Activated CD8-positive, alpha-beta T cell treated with anti-CD3 and anti-CD28 coated beads, Interleukin-2, amount 10 ng/mL, durations not matched to agents 7 days and 5 days (primary cell): Measurements from ENCODE around the gene NME3. TPM values are rescaled to one million over a fixed set of nuclear protein-coding genes. Genes with fewer than 3 reads are reported as not detected.
"Not testable (repeated sequence)": the region's sequence is repeated elsewhere in the genome, so short reads cannot be mapped to it uniquely, and the experiment has no call there.

ENCODE experiments used
- ATAC-seq: fragments of 150-1000 bp; cut with Tn5 transposase; one replicate; pipeline ENCODE4 v1.10.0; 2021; ENCODE audit warnings: moderate library complexity
- CTCF ChIA-PET: fragments of 350-600 bp; sonication (Branson Sonifier 250); formaldehyde crosslinking; loops from one replicate; lab custom pipeline; 2021; ENCODE audit warnings: antibody characterized with exemption; lab: Charles Lee
- POLR2A ChIA-PET: fragments of 350-600 bp; sonication (Branson Sonifier 250); formaldehyde crosslinking; loops from one replicate; lab custom pipeline; 2021; ENCODE audit warnings: antibody characterized with exemption; lab: Charles Lee
- DNase-seq: peaks from one replicate; pipeline ENCODE4 v3.0.0-alpha.2; 2020
- H3K27ac Mint-ChIP-seq: one replicate; pipeline ENCODE4 v1.8.0; 2021; ENCODE audit warnings: mild to moderate bottlenecking, mixed read lengths
- H3K27me3 Mint-ChIP-seq: one replicate; pipeline ENCODE4 v1.8.0; 2021; ENCODE audit warnings: low read depth, mixed read lengths
- H3K36me3 Mint-ChIP-seq: one replicate; pipeline ENCODE4 v1.8.0; 2021; ENCODE audit warnings: low read depth, mixed read lengths
- H3K4me1 Mint-ChIP-seq: one replicate; pipeline ENCODE4 v1.8.0; 2021; ENCODE audit warnings: low read depth, mixed read lengths
- H3K4me3 Mint-ChIP-seq: one replicate; pipeline ENCODE4 v1.8.0; 2021; ENCODE audit warnings: mild to moderate bottlenecking, mixed read lengths
- H3K9me3 Mint-ChIP-seq: one replicate; pipeline ENCODE4 v1.8.0; 2022; ENCODE audit warnings: mixed read lengths; ENCODE audit not compliant: insufficient read depth
- total RNA-seq, 2 experiments: library from RNA; stranded (reverse); gene quantifications; one replicate each; pipeline ENCODE4 v1.2.3, GENCODE V29; 2021

Gene NME3
- total RNA-seq, 2 experiments from 2014 or later, result 41.3 to 41.4 TPM

GRCh38 chr16:1740781-1741490 is 30.4 kb downstream of the NME3 start:
- H3K27ac Mint-ChIP-seq, result no peak overlapping the region
- no peak for DNase-seq
- ChIA-PET POLR2A (no interaction called here), CTCF (no interaction called here)
- no peak overlapping the region for H3K4me3 Mint-ChIP-seq
- no peaks in the 10 kb centered on the region for H3K4me1 Mint-ChIP-seq
- no peaks in the 10 kb centered on the region for H3K9me3 Mint-ChIP-seq
- ATAC-seq, result no peak
- H3K36me3 Mint-ChIP-seq, result no peaks in the 10 kb centered on the region
- H3K27me3 Mint-ChIP-seq, result no peaks in the 10 kb centered on the region

DNA sequence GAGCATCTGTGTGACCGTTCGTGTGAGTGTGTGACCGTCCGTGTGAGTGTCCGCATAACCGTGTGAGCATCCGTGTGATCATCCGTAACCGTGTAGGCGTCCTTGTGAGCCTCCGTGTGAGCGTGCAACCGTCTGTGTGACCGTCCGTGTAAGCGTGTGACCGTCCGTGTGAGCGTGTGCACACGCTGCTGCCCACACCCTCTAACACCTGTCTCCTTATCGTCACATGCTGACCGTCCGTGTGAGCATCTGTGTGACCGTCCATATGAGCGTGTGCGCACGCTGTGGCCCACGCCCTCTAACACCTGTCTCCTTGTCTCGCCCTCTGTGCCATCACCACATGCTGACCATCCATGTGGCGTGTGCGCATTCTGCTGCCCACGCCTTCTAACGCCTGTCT is 31.1 kb downstream of the NME3 start:
- no peaks in the 10 kb centered on the region for H3K27me3 Mint-ChIP-seq
- POLR2A ChIA-PET, result no interaction called here
- H3K4me1 Mint-ChIP-seq, result no peaks in the 10 kb centered on the region

DNA sequence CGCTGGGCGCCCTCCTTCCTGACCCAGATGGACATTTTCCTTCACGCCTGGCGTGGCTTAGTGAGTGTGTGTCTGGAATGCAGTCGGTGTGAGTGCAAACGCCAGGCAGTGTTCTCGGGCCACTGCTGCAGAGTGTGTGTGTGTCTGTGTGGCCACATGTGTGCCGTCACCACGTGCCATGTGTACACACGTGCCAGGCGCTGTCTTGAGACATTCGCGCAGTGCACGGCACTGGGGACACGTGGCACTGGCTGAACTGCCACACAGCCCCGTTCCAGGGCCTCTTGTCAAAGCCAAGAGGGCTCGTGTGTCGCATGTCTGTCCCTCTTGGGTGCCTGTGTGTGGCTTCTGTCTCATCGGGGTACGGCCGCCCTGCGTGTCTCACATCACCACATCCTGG is 36.5 kb downstream of the NME3 start:
- Mint-ChIP-seq H3K27ac (no peak overlapping the region), H3K4me3 (no peak overlapping the region), H3K4me1 (no peaks in the 10 kb centered on the region), H3K36me3 (peaks cover 14% of the 10 kb centered on the region), H3K9me3 (no peaks in the 10 kb centered on the region), H3K27me3 (no peaks in the 10 kb centered on the region)
- POLR2A ChIA-PET, result no interaction called here
- CTCF ChIA-PET, result no interaction called here
- no peak for ATAC-seq
- DNase-seq, result no peak

More for the DNA sequence above, 31.1 kb downstream of the NME3 start:
- Mint-ChIP-seq H3K9me3 (no peaks in the 10 kb centered on the region), H3K4me3 (no peak overlapping the region), H3K36me3 (no peaks in the 10 kb centered on the region), H3K27ac (no peak overlapping the region)
- no peak for ATAC-seq
- CTCF ChIA-PET, result no interaction called here
- DNase-seq, result no peak

GRCh38 chr16:1734123-1734522 is 37.2 kb downstream of the NME3 start:
- H3K4me3 Mint-ChIP-seq, result no peak overlapping the region
- H3K9me3 Mint-ChIP-seq, result no peaks in the 10 kb centered on the region
- no peaks in the 10 kb centered on the region for H3K4me1 Mint-ChIP-seq
- POLR2A ChIA-PET, result no interaction called here
- CTCF ChIA-PET, result no interaction called here
- peaks cover 14% of the 10 kb centered on the region for H3K36me3 Mint-ChIP-seq
- no peak overlapping the region for H3K27ac Mint-ChIP-seq
- DNase-seq (no peak), ATAC-seq (no peak)
- no peaks in the 10 kb centered on the region for H3K27me3 Mint-ChIP-seq

GRCh38 chr16:1732551-1732987 is 38.8 kb downstream of the NME3 start:
- DNase-seq, H3K9me3 Mint-ChIP-seq, CTCF ChIA-PET, H3K4me1 Mint-ChIP-seq, H3K27me3 Mint-ChIP-seq, POLR2A ChIA-PET, H3K4me3 Mint-ChIP-seq, ATAC-seq, H3K27ac Mint-ChIP-seq: not testable (repeated sequence)
- peaks cover 17% of the 10 kb centered on the region for H3K36me3 Mint-ChIP-seq

DNA sequence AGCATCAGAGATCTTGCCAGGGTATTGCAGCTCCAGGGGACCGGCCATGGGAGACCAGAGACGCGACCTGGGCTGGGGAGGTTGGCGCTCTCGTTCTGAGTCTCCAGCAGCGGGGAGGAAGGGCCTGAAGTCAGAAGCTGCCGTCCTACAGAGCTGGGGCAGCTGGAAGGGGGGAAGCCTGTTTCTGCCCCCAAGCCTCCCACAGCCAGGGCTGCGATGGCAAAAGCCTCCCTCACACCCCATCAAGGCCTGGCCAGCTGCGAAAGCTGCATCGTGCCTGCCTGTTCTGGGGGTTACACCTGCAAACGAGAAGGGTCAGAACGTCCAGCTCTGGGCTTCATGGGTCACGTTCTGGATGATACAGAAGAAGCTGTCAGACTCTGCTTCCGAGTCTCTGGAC is 39.3 kb downstream of the NME3 start:
- Mint-ChIP-seq H3K27ac (no peak overlapping the region), H3K4me3 (no peak overlapping the region), H3K36me3 (peaks cover 17% of the 10 kb centered on the region), H3K27me3 (no peaks in the 10 kb centered on the region), H3K4me1 (no peaks in the 10 kb centered on the region), H3K9me3 (no peaks in the 10 kb centered on the region)
- DNase-seq (no peak), ATAC-seq (no peak)
- ChIA-PET CTCF (no interaction called here), POLR2A (no interaction called here)

GRCh38 chr16:1731603-1732002 is 39.7 kb downstream of the NME3 start:
- peaks cover 17% of the 10 kb centered on the region for H3K36me3 Mint-ChIP-seq

DNA sequence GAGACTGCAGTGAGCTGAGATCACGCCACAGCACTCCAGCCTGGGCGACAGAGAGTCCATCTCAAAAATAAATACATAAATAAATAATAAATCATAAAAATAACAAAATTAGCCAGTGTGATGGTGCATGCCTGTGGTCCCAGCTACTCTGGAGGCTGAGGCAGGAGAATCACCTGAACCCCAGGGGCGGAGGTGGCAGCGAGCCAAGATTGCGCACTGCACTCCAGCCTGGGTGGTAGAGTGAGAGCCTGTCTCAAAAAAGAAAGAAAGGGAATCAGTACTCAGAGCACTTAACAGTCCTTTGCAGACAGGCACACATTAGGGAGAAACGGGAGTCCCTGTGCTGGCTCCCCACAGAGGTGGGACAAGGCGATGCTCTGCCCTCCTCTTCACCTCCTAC is 40.3 kb downstream of the NME3 start:
- peaks cover 20% of the 10 kb centered on the region for H3K36me3 Mint-ChIP-seq
- no peak overlapping the region for H3K27ac Mint-ChIP-seq
- DNase-seq (no peak), ATAC-seq (no peak)
- ChIA-PET POLR2A (no interaction called here), CTCF (interaction anchor here (1.5 kb wide), 1 partner anchor 25 kb away, joined by 5 read pairs; the partner anchor contains the start of gene MAPK8IP3)
- H3K9me3 Mint-ChIP-seq, result no peaks in the 10 kb centered on the region
- no peaks in the 10 kb centered on the region for H3K27me3 Mint-ChIP-seq
- H3K4me3 Mint-ChIP-seq, result no peak overlapping the region
- H3K4me1 Mint-ChIP-seq, result no peaks in the 10 kb centered on the region

More at GRCh38 chr16:1731603-1732002, 39.7 kb downstream of the NME3 start:
- DNase-seq, result no peak
- POLR2A ChIA-PET, result no interaction called here
- Mint-ChIP-seq H3K9me3 (no peaks in the 10 kb centered on the region), H3K4me1 (no peaks in the 10 kb centered on the region), H3K27me3 (no peaks in the 10 kb centered on the region), H3K4me3 (no peak overlapping the region), H3K27ac (no peak overlapping the region)
- CTCF ChIA-PET, result interaction anchor here (1.5 kb wide), 1 partner anchor 25 kb away, joined by 5 read pairs; the partner anchor contains the start of gene MAPK8IP3
- no peak for ATAC-seq

GRCh38 chr16:1729445-1729844 is 41.9 kb downstream of the NME3 start:
- ChIA-PET POLR2A (no interaction called here), CTCF (no interaction called here)
- Mint-ChIP-seq H3K27ac (no peak overlapping the region), H3K4me3 (no peak overlapping the region), H3K27me3 (no peaks in the 10 kb centered on the region), H3K4me1 (no peaks in the 10 kb centered on the region), H3K36me3 (peaks cover 23% of the 10 kb centered on the region), H3K9me3 (no peaks in the 10 kb centered on the region)
- ATAC-seq (no peak), DNase-seq (no peak)

DNA sequence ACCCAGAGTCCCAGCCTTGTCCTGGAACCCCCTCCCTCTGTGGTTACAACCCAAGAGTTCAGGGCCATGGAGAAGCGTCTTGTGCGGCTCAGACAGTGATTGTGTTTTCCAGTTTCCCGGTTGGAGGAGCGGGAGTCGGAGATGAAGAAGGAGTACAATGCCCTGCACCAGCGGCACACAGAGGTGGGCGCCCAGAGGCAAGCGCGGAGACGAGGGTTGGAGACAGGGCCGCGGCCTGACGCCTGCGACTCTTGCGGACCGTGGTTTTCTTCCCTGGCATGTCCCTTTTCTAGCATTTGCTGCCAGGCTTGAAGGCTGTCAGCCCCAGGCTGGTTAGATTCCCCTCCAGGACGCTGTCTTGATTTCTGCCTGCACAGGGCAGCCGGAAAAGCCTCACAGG is 42.3 kb downstream of the NME3 start:
- POLR2A ChIA-PET, result no interaction called here
- Mint-ChIP-seq H3K9me3 (no peaks in the 10 kb centered on the region), H3K27ac (no peak overlapping the region), H3K4me3 (no peak overlapping the region), H3K36me3 (peaks cover 23% of the 10 kb centered on the region), H3K27me3 (no peaks in the 10 kb centered on the region), H3K4me1 (no peaks in the 10 kb centered on the region)
- ATAC-seq, result no peak
- no peak for DNase-seq
- CTCF ChIA-PET, result no interaction called here

- H3K4me3 Mint-ChIP-seq, result no peak overlapping the region
- H3K27ac Mint-ChIP-seq, result no peak overlapping the region
- CTCF ChIA-PET, result interaction anchor here (0.9 kb wide), 1 partner anchor 22 kb away, joined by 3 read pairs; the partner anchor contains the start of gene MAPK8IP3
- H3K27me3 Mint-ChIP-seq, result no peaks in the 10 kb centered on the region
- ATAC-seq, result no peak
- H3K4me1 Mint-ChIP-seq, result peaks cover 9% of the 10 kb centered on the region
- no peaks in the 10 kb centered on the region for H3K9me3 Mint-ChIP-seq
- peaks cover 17% of the 10 kb centered on the region for H3K36me3 Mint-ChIP-seq
- DNase-seq, result no peak
- POLR2A ChIA-PET, result no interaction called here
Measured at GRCh38 chr16:1727651-1728624, 43.4 kb downstream of the NME3 start.
